Ishikawa (cell line): ENCODE results near the gene CX3CL1.

Source experiments
- CEBPB ChIP-seq: IDR thresholded peaks from 2 replicates; pipeline ENCODE4 v1.6.1; 2012
- CREB1 ChIP-seq: IDR thresholded peaks from 2 replicates; pipeline ENCODE4 v1.6.1; 2012; ENCODE audit warnings: low read depth
- EGR1 ChIP-seq: IDR thresholded peaks from 2 replicates; pipeline ENCODE4 v1.6.1; 2012
- EP300 ChIP-seq: IDR thresholded peaks from 2 replicates; pipeline ENCODE4 v1.6.1; 2012; ENCODE audit warnings: borderline replicate concordance
- FOXM1 ChIP-seq: IDR thresholded peaks from 2 replicates; pipeline ENCODE4 v1.6.1; 2012; ENCODE audit warnings: low read depth, borderline replicate concordance
- MAX ChIP-seq: IDR thresholded peaks from 2 replicates; pipeline ENCODE4 v1.6.1; 2012
- NFIC ChIP-seq: IDR thresholded peaks from 2 replicates; pipeline ENCODE4 v1.6.1; 2012
- RAD21 ChIP-seq: IDR thresholded peaks from 2 replicates; pipeline ENCODE4 v1.6.1; 2012; ENCODE audit warnings: low read depth
- TAF1 ChIP-seq: IDR thresholded peaks from 2 replicates; pipeline ENCODE4 v1.6.1; 2012; ENCODE audit warnings: low read depth, mild to moderate bottlenecking
- TCF12 ChIP-seq: IDR thresholded peaks from 2 replicates; pipeline ENCODE4 v1.6.1; 2012; ENCODE audit warnings: low read depth
- TEAD4 ChIP-seq: IDR thresholded peaks from 2 replicates; pipeline ENCODE4 v1.6.1; 2012
- YY1 ChIP-seq: IDR thresholded peaks from 2 replicates; pipeline ENCODE4 v1.6.1; 2012; ENCODE audit warnings: low read depth
- ZBTB7A ChIP-seq: IDR thresholded peaks from 2 replicates; pipeline ENCODE4 v1.6.1; 2012; ENCODE audit warnings: low read depth
- TF ChIP-seq, protein P1 (sequence below): IDR thresholded peaks from 2 replicates; pipeline ENCODE4 v1.6.1; 2012; ENCODE audit warnings: low read depth, mild to moderate bottlenecking
- TF ChIP-seq, protein P2 (sequence below): IDR thresholded peaks from 2 replicates; pipeline ENCODE4 v1.6.1; 2012

The CX3CL1 gene

DNA sequence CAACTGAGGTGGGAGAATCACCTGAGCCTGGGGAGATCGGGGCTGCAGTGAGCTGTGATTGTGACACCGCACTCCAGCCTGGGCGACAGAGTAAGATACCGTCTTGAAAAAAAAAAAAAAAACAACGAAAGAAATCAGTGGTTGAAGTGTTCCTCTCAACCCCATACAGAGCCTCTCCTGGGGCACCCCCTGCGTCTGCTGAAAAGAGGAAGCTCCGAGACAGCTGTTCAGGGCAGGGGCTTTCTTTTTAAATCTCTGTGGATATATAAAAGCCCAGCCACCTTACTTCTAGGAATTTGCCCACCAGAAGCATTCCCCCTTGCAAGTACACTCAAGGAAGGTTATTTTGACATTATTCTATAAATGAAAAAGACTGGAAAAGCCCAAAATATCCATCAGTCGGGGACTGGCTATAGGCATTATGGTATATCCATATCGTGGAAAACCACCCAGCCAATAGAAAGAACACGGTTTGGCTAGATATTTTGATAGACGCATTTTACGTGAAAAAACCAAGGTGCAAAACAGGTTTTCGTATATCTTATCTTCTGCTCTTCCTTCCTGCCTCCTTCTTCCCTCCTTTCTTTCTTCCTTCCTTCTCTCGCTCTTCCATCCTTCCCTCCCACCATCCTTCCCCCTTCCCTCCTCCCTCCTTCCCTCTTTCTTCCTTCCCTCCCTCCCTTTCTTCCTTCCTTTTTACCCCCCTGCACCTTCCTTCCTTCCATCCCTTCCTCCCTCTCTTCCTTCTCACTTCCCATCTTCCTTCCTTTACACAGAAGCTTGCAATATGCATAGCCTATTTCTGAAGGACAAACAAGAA, 22.9 kb upstream of the CX3CL1 start:
- TF ChIP-seq ZBTB7A (no peak), RAD21 (no peak), TCF12 (no peak), FOXM1 (no peak), YY1 (no peak), EP300 (no peak), MAX (no peak), CEBPB (no peak), CREB1 (no peak)
- TF ChIP-seq, protein P1, sequence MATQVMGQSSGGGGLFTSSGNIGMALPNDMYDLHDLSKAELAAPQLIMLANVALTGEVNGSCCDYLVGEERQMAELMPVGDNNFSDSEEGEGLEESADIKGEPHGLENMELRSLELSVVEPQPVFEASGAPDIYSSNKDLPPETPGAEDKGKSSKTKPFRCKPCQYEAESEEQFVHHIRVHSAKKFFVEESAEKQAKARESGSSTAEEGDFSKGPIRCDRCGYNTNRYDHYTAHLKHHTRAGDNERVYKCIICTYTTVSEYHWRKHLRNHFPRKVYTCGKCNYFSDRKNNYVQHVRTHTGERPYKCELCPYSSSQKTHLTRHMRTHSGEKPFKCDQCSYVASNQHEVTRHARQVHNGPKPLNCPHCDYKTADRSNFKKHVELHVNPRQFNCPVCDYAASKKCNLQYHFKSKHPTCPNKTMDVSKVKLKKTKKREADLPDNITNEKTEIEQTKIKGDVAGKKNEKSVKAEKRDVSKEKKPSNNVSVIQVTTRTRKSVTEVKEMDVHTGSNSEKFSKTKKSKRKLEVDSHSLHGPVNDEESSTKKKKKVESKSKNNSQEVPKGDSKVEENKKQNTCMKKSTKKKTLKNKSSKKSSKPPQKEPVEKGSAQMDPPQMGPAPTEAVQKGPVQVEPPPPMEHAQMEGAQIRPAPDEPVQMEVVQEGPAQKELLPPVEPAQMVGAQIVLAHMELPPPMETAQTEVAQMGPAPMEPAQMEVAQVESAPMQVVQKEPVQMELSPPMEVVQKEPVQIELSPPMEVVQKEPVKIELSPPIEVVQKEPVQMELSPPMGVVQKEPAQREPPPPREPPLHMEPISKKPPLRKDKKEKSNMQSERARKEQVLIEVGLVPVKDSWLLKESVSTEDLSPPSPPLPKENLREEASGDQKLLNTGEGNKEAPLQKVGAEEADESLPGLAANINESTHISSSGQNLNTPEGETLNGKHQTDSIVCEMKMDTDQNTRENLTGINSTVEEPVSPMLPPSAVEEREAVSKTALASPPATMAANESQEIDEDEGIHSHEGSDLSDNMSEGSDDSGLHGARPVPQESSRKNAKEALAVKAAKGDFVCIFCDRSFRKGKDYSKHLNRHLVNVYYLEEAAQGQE = no peak

GRCh38 chr16:57352636-57353047, 19.6 kb upstream of the CX3CL1 start:
- TF ChIP-seq FOXM1 (no peak), MAX (no peak), ZBTB7A (no peak), EP300 (no peak), EGR1 (no peak)
- TF ChIP-seq, protein P2, sequence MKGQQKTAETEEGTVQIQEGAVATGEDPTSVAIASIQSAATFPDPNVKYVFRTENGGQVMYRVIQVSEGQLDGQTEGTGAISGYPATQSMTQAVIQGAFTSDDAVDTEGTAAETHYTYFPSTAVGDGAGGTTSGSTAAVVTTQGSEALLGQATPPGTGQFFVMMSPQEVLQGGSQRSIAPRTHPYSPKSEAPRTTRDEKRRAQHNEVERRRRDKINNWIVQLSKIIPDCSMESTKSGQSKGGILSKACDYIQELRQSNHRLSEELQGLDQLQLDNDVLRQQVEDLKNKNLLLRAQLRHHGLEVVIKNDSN = no peak
- TF ChIP-seq, protein P1 = no peak

DNA sequence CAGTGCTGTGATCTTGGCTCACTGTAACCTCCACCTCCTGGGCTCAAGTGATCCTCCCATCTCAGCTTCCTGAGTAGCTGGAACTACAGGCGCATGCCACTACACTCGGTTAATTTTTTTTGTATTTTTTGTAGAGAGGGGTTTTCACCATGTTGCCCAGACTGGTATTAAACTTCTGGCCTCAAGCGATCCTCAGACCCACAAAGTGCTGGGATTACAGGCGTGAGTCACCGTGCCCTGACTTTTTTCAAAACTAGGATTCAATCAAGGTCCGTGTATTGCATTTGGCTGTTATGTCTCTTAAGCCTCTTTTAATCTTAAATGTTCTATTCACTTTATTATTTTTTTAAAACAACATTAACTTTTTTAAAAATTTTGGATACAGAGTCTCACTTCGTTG, 18.0 kb upstream of the CX3CL1 start:
- TF ChIP-seq EGR1 = no peak
- no peak for TF ChIP-seq TEAD4
- TF ChIP-seq EP300 = no peak
- TF ChIP-seq MAX = no peak
- no peak for TF ChIP-seq RAD21

GRCh38 chr16:57355898-57356414, 16.3 kb upstream of the CX3CL1 start:
- TF ChIP-seq TAF1 (no peak), EP300 (no peak), CREB1 (no peak), NFIC (no peak), RAD21 (no peak), YY1 (no peak), TCF12 (no peak), ZBTB7A (no peak), CEBPB (no peak), FOXM1 (no peak), EGR1 (no peak), MAX (no peak), TEAD4 (no peak)
- TF ChIP-seq, protein P2 = no peak

DNA sequence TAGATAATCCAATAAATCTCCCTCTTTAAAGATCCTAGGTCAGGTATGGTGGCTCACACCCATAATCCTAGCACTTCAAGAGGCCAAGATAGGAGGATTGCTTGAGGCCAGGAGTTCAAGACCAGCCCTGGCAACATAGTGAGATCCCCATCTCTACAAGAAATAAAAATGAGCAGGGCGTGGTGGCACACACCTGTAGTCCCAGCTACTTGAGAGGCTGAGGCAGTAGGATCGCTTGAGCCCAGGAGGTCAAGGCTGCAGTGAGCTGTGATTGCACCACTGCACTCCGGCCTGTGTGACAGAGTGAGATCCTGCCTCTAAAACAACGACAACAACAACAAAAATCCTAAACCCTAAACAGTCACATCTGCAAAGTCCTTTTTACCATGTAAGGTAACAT, 15.7 kb upstream of the CX3CL1 start:
- TF ChIP-seq TCF12 (no peak), TEAD4 (no peak), CREB1 (no peak), TAF1 (no peak), CEBPB (no peak), MAX (no peak), NFIC (no peak), ZBTB7A (no peak), YY1 (no peak)
